Mucosa of descending colon (tissue), 3 donors: ENCODE data around the gene FGF12. TPM values are rescaled to one million over a fixed set of nuclear protein-coding genes. Genes with fewer than 3 reads are reported as not detected.

Source experiments
- ATAC-seq: fragments of 200-7000 bp; cut with Tn5 transposase; one replicate; pipeline ENCODE4 v1.9.1; 2020; ENCODE audit warnings: mild to moderate bottlenecking, moderate library complexity
- DNase-seq, 3 donors: peaks; one replicate each; pipeline ENCODE4 v3.0.0-alpha.2; 2020
- H3K36me3 ChIP-seq: fragments of 200-600 bp; one replicate; pipeline ENCODE4 v1.8.0; 2021; ENCODE audit warnings: low read depth, mild to moderate bottlenecking
- H3K4me1 ChIP-seq: fragments of 200-600 bp; one replicate; pipeline ENCODE4 v1.8.0; 2021; ENCODE audit warnings: low read depth, mild to moderate bottlenecking
- H3K4me3 ChIP-seq: fragments of 200-600 bp; one replicate; pipeline ENCODE4 v1.8.0; 2021; ENCODE audit warnings: mild to moderate bottlenecking
- H3K9me3 ChIP-seq: fragments of 200-600 bp; one replicate; pipeline ENCODE4 v1.8.0; 2021; ENCODE audit warnings: mild to moderate bottlenecking
- CTCF ChIP-seq: fragments of 200-600 bp; IDR thresholded peaks from one replicate; pipeline ENCODE4 v1.8.0; 2022; ENCODE audit warnings: antibody characterized with exemption, mild to moderate bottlenecking
- intact Hi-C, 2 donors: fragments of 100-400 bp; cut with DNase I in 1 of 2; cut with micrococcal nuclease in 1 of 2; formaldehyde crosslinking; loops; one replicate each; pipeline versions ENCODE4 v1.11.0 to v1.11.1; 2022; cut with DNase I, micrococcal nuclease
- total RNA-seq, 3 donors: library from RNA; stranded (reverse); fragmentation: NEBNext Ultra II Directional in 2 of 3; extraction: Animal tissue kit (Norgen Biotek cat#: 25700) in 2 of 3; gene quantifications; one replicate each; pipeline versions ENCODE4 v1.2.1 to v1.2.4, GENCODE V29; 2021 to 2023
- donor health status: DM: no; HTN: no; CAD: no; lungs with moderate emphysema.
- donor health status: DM: no; HTN: no; CAD: no.
- donor health status: DM: no; HTN: yes; CAD: no.

The FGF12 gene
- total RNA-seq, 3 donors from 2014 or later, result 0.35 to 3.3 (median 0.58) TPM

DNA sequence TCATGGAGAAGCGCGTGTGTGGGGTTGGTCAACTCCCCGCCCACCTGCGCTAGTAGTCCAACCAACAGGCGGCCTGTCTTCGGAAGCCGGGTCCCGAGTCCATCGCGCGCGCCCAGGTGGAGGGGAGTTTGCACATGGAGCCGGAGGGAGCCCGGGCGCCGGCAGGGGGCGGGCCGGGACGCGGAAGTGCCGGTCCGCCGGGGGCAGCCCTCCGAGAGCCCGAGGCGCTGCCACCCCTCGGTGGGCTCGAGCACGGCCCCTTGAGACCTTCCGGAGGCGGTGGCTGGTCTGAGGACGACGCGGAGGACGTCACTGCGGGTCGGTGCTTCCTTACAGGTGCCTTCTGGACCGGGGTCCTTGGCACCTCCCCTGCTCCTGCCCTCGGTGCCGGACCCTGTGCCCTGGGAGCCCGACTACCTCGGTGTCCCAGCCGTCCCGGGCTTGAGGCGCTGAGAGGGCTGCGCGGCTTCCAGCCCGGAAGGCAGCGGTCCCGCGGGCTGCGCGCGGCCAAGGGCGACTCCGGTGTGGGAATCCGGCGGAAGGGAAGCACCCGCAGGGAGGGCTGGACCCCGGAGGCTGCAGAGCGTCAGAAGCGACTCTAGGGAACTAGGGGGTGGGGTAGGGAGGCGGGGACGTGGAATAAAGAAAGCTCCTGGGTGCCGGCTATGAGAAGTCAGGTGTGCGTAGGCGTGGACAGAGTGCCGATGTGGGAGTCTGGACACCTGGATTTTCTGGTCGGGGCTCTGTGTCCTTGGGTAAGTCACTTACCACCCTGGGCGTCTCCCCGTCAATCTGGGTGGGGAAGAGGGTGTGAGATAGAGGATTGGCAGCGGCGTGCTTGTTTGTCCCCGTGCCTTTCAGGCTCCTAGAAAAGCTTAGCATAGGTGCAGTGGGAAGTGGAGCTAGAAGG is 212.3 kb downstream of the FGF12 start:
- Histone ChIP-seq H3K9me3 (no peaks in the 10 kb centered on the region), H3K4me1 (peaks cover 6% of the 10 kb centered on the region), H3K4me3 (no peak overlapping the region), H3K36me3 (no peaks in the 10 kb centered on the region)
- intact Hi-C loops, result no loop called here
- DNase-seq (peak in 2 of 3 donors; percentile 14 to 43), ATAC-seq (peak; percentile 62)
- TF ChIP-seq CTCF, result no peak

DNA sequence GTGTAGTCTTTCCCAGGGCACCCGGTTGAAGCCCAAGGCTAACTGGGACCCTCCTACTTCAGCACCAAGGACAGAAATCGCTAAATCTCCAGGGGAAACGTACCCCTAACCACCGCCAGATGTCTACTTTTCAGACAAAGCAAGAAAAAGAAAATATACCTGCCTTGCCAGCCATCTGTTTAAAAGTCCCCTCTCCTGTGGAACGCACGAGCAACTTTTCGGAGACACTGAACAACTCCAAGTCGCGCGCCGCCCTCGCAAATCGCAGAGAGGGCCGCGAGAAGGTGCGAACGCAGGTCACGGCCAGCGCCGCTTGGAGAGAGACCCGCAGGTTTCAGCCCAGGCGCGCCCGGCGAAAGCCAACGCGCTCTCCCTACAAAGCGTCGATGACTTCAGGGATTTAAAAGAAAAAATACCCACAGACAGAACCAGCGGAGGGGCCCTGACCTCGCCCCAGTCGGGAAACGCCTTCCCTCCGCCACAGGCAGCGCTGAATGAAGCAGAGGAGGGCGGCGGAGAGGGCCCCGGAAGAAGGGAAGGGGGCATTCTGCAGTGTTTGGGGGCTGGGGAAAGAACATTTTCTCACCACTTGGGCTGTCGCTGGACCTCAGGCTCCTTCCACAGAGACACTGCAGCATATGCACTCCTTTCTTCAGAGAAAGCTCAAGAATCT is 213.1 kb downstream of the FGF12 start:
- H3K9me3 ChIP-seq, result no peaks in the 10 kb centered on the region
- ATAC-seq (peak; percentile 13), DNase-seq (peak in 2 of 3 donors; percentile 5 to 14)
- no peaks in the 10 kb centered on the region for H3K36me3 ChIP-seq
- H3K4me3 ChIP-seq, result no peak overlapping the region
- peaks cover 6% of the 10 kb centered on the region for H3K4me1 ChIP-seq
- intact Hi-C loops, result no loop called here
- no peak for TF ChIP-seq CTCF

- intact Hi-C loops, result no loop called here
- ATAC-seq (no peak), DNase-seq (no peak)
- H3K9me3 ChIP-seq, result no peaks in the 10 kb centered on the region
- no peaks in the 10 kb centered on the region for H3K36me3 ChIP-seq
- no peak for TF ChIP-seq CTCF
- no peaks in the 10 kb centered on the region for H3K4me1 ChIP-seq
- H3K4me3 ChIP-seq, result no peak overlapping the region
Observed at GRCh38 chr3:192505731-192506130, 221.6 kb downstream of the FGF12 start.

DNA sequence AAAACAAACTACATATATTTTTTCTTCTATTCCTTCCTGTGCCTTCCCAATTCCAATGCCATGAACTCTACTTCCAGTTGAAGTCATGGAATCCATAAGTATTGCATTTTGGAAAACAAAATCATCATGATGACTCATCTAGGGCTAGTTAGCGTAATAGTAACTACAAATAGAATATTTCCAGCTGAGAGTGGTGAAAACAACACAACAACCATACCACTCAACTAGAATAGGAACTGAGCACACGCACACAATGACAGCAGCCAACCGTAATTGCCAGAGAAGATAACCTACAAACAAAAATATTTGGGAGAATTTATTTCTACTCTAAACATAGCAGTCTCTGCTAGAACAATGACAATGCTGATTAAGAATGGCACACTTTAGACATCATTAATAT is 225.9 kb downstream of the FGF12 start:
- DNase-seq (no peak), ATAC-seq (no peak)
- Histone ChIP-seq H3K36me3 (no peaks in the 10 kb centered on the region), H3K9me3 (no peaks in the 10 kb centered on the region), H3K4me1 (no peaks in the 10 kb centered on the region), H3K4me3 (no peak overlapping the region)
- intact Hi-C loops, result no loop called here
- TF ChIP-seq CTCF, result no peak

DNA sequence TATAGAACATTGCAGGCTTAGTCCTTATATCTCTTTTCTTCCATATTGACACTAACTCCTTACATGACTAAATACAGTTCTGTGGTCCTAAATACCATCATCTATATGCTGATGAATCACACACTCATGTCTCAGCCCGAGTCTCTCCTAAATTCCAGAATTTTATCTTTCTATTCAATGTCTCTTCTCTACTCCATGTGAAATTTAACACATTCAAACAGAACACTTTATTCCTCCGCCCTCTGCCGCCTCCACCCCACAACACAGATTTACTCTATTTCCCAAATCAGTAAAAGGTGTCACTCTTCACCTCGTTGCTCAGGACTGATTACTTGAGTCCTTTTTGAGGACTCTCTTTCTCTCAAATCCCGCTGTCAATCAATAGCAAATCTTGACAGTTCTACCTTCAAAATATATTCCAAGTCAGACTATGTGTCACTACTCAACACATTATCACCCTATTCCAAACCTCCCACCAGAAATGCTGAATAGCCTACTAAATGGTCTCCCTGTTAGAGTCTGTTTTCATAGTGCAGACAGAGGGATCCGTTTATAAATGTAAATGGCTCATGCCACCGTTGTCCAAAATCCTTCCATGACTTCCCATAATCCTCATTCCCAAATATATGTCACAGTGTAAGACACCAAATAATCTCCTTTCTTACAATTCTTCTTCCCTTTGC is 230.3 kb downstream of the FGF12 start:
- intact Hi-C loops, result no loop called here
- no peaks in the 10 kb centered on the region for H3K4me1 ChIP-seq
- no peak overlapping the region for H3K4me3 ChIP-seq
- TF ChIP-seq CTCF, result no peak
- no peaks in the 10 kb centered on the region for H3K36me3 ChIP-seq
- no peak for DNase-seq
- no peaks in the 10 kb centered on the region for H3K9me3 ChIP-seq
- no peak for ATAC-seq
